Measurements from ENCODE around the gene SLC25A21. TPM values are rescaled to one million over a fixed set of nuclear protein-coding genes. Genes with fewer than 3 reads are reported as not detected.

Gene SLC25A21
- total and polyA plus RNA-seq, 10 of the 15 experiments (the other 5 are each of a cell fraction or from before 2014, with no cell fraction given), result 0.06 to 0.72 (median 0.17) TPM; not detected in 3

- no peak overlapping the region for H3K27ac ChIP-seq (ENCODE audit: control insufficient read depth, insufficient read depth)
- H3K36me3 ChIP-seq (ENCODE audit: control insufficient read depth in 2 of 2, insufficient read depth in 2 of 2, low read length in 1 of 2), result no peaks in the 10 kb centered on the region
- FAIRE-seq, result no peak
- no peak for DNase-seq (ENCODE audit: low read depth, low spot score)
- H3K9me3 ChIP-seq (replicated peaks; ENCODE audit: control insufficient read depth, insufficient read depth, low read length), result no peaks in the 10 kb centered on the region
- intact Hi-C loops (cut with micrococcal nuclease; ENCODE audit: unreplicated experiment) (no loop called here), in situ Hi-C loops (cut with MboI) (no loop called here)
- ATAC-seq, result no peak
- no peaks in the 10 kb centered on the region for H3K4me1 ChIP-seq (ENCODE audit: control insufficient read depth, insufficient read depth, low read length)
- no peaks in the 10 kb centered on the region for H4K20me1 ChIP-seq (ENCODE audit: control insufficient read depth, insufficient read depth)
- ChIA-PET SMC1A (ENCODE audit: uncharacterized antibody, unreplicated experiment) (no interaction called here), POLR2A (no interaction called here), RAD21 (ENCODE audit: unreplicated experiment) (no interaction called here), CTCF (no interaction called here)
- no peak overlapping the region for H2AFZ ChIP-seq (ENCODE audit: control insufficient read depth, low read depth, low read length)
- H3K79me2 ChIP-seq (ENCODE audit: control insufficient read depth, insufficient read depth, low read length), result no peaks in the 10 kb centered on the region
- no peaks in the 10 kb centered on the region for H3K27me3 ChIP-seq (replicated peaks in 1 of 2; ENCODE audit: control insufficient read depth in 2 of 2, insufficient read depth in 2 of 2, low read length in 1 of 2)
- no TSS peak for BruUV-seq (replicated peaks)
- H3K9ac ChIP-seq (ENCODE audit: control insufficient read depth, insufficient read depth, low read length), result no peak overlapping the region
- H3K4me2 ChIP-seq (ENCODE audit: control insufficient read depth, insufficient read depth), result no peak overlapping the region
- H3K4me3 ChIP-seq, result no peak overlapping the region
- 0% methylated on average over 3 of the region's 3 CpGs for WGBS (ENCODE audit: insufficient coverage, insufficient replicate concordance, low lambda C conversion rate, missing lambda C conversion rate)
- no peak for TF ChIP-seq MEF2B (IDR thresholded peaks at IDR 0.05; ENCODE audit: partially characterized antibody, poor library complexity, severe bottlenecking)
- no peak for TF ChIP-seq IKZF1 (conservative IDR thresholded peaks at IDR 0.05)
- no peak for TF ChIP-seq POLR2AphosphoS5 (IDR thresholded peaks at IDR 0.05; ENCODE audit: low read length)
- TF ChIP-seq NFXL1 (IDR thresholded peaks at IDR 0.05; ENCODE audit: borderline replicate concordance), result no peak
- no peak for TF ChIP-seq PML (IDR thresholded peaks at IDR 0.05; ENCODE audit: low read length)
- TF ChIP-seq SMAD1 (IDR thresholded peaks at IDR 0.05; ENCODE audit: low read depth, partially characterized antibody), result no peak
Observed at GRCh38 chr14:37089410-37089809, 83.0 kb downstream of the SLC25A21 start.

GRCh38 chr14:37088356-37089215, 83.8 kb downstream of the SLC25A21 start:
- Histone ChIP-seq H3K4me1 (ENCODE audit: control insufficient read depth, insufficient read depth, low read length) (no peaks in the 10 kb centered on the region), H3K4me3 (no peak overlapping the region), H3K9me3 (replicated peaks; ENCODE audit: control insufficient read depth, insufficient read depth, low read length) (no peaks in the 10 kb centered on the region; the same call in 2 of the 3 replicates), H3K4me2 (ENCODE audit: control insufficient read depth, insufficient read depth) (no peak overlapping the region), H3K9ac (ENCODE audit: control insufficient read depth, insufficient read depth, low read length) (no peak overlapping the region), H3K36me3 (ENCODE audit: control insufficient read depth in 2 of 2, insufficient read depth in 2 of 2, low read length in 1 of 2) (no peaks in the 10 kb centered on the region), H2AFZ (ENCODE audit: control insufficient read depth, low read depth, low read length) (no peak overlapping the region), H3K27me3 (replicated peaks in 1 of 2; ENCODE audit: control insufficient read depth in 2 of 2, insufficient read depth in 2 of 2, low read length in 1 of 2) (no peaks in the 10 kb centered on the region), H3K27ac (ENCODE audit: control insufficient read depth, insufficient read depth) (no peak overlapping the region), H3K79me2 (ENCODE audit: control insufficient read depth, insufficient read depth, low read length) (no peaks in the 10 kb centered on the region), H4K20me1 (ENCODE audit: control insufficient read depth, insufficient read depth) (no peaks in the 10 kb centered on the region)
- ATAC-seq (no peak), DNase-seq (ENCODE audit: low read depth, low spot score) (no peak), FAIRE-seq (no peak)
- POLR2A ChIA-PET, result interaction anchor here (0.7 kb wide), 1 partner anchor 210 kb away, joined by 3 read pairs; no protein-coding TSS in a partner anchor
- 35% methylated on average over 9 of the region's 9 CpGs for WGBS (ENCODE audit: insufficient coverage, insufficient replicate concordance, low lambda C conversion rate, missing lambda C conversion rate)
- in situ Hi-C loops (cut with MboI), result no loop called here
- CTCF ChIA-PET, result interaction anchor here (0.9 kb wide), 1 partner anchor 12 kb away, joined by 3 read pairs; no protein-coding TSS in a partner anchor
- SMC1A ChIA-PET (ENCODE audit: uncharacterized antibody, unreplicated experiment), result no interaction called here
- RAD21 ChIA-PET (ENCODE audit: unreplicated experiment), result no interaction called here
- no TSS peak for BruUV-seq (replicated peaks)
- intact Hi-C loops (cut with micrococcal nuclease; ENCODE audit: unreplicated experiment), result no loop called here
- TF ChIP-seq ZNF207 (IDR thresholded peaks at IDR 0.05; ENCODE audit: borderline replicate concordance), result no peak
- no peak for TF ChIP-seq WRNIP1 (IDR thresholded peaks at IDR 0.05; ENCODE audit: borderline replicate concordance, low read depth, low read length)
- no peak for TF ChIP-seq ATF3 (IDR thresholded peaks at IDR 0.05; ENCODE audit: borderline replicate concordance, extremely low read depth, low read depth, low read length)
- no peak for TF ChIP-seq CEBPB (IDR thresholded peaks at IDR 0.05; ENCODE audit: borderline replicate concordance in 1 of 2, low read depth in 2 of 2, low read length in 2 of 2)
- TF ChIP-seq USF1 (IDR thresholded peaks at IDR 0.05; ENCODE audit: borderline replicate concordance, extremely low read length, insufficient read depth, low read depth, low read length), result no peak
- TF ChIP-seq CREB1 (IDR thresholded peaks at IDR 0.05; ENCODE audit: low read depth), result no peak
- TF ChIP-seq CBX5 (IDR thresholded peaks at IDR 0.05; ENCODE audit: low read depth), result no peak
- no peak for TF ChIP-seq BRCA1 (IDR thresholded peaks at IDR 0.05; ENCODE audit: low read depth, low read length)
- no peak for TF ChIP-seq CHD2 (IDR thresholded peaks at IDR 0.05; ENCODE audit: borderline replicate concordance, low read depth, low read length)
- no peak for TF ChIP-seq MEF2B (IDR thresholded peaks at IDR 0.05; ENCODE audit: partially characterized antibody, poor library complexity, severe bottlenecking)
- TF ChIP-seq FOS (IDR thresholded peaks at IDR 0.05; ENCODE audit: borderline replicate concordance, extremely low read depth, insufficient read length), result no peak

Data from GM12878 (cell line).